ENCODE data around the gene TET3. TPM values are rescaled to one million over a fixed set of nuclear protein-coding genes. Genes with fewer than 3 reads are reported as not detected.
"Not testable (repeated sequence)": the region's sequence is repeated elsewhere in the genome, so short reads cannot be mapped to it uniquely, and the experiment has no call there.

Gene TET3
- 7.4 and 8.5 TPM in 2 replicates for polyA plus RNA-seq (2014; cell fraction: cytosol; rRNA removed)
- polyA plus RNA-seq (2014; cell fraction: nucleus; rRNA removed): 6.7 and 12.0 TPM in 2 replicates

DNA sequence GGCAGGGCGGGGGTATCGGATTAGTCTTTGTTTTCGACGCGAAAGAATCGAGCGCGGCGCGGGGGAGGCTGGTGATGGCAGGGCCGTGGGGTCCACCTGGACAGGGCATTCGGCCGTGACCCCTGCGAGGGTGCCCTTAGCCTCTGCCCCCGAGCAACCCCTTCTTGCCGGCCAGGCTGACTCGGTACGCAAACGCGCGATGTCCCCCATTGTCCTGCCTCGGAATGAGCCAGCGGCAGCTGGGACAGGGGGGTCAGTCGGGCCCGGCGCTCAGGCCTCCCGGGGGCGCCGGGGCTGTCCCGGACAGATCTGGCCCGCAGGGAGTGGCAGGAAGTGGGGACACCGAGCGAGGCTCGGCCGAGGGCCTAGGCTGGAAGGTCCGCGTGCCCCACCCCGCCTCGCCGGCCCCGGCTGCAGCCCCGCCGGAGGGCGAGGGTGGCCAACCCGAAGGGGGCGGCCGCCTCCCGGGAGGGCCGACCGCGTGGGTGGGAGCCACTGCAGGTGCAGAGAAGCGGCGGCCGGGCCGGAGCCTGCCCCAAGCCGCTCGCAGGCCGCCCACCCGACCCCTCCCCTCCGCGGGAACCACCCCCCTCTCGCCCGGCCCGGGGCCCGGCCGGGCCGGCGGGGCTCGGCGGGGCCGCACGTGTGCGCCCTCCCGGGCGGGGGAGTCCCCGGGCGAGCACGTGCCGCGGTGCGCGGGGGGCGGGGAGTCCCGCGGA is at the start of gene TET3:
TET3 (plus strand) TSS at position 708 of the 719 bp plus-strand sequence. CDS start 1,494 bp downstream, outside the sequence.
- no peak for DNase-seq (ENCODE audit: low spot score)

DNA sequence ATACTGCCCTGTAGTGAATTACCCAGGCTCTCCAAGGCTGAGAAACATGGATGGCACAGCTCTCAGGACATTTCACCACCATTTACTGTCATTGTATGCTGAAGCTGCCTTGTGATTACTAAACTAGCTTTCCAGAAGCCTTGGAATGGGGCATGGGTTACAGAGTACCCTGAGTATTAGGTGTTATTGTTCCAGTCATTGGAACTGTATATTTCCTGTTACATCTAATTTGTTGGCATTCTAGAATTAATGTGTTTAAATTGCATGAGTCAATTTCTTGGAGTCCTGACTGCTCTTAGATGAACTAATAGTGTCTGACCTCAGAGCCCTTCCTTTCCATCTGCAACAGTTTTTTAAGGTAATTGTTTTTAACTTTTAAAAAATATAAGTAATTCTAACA is 49.1 kb upstream of the TET3 start:
- no peak for DNase-seq (ENCODE audit: low spot score)

DNA sequence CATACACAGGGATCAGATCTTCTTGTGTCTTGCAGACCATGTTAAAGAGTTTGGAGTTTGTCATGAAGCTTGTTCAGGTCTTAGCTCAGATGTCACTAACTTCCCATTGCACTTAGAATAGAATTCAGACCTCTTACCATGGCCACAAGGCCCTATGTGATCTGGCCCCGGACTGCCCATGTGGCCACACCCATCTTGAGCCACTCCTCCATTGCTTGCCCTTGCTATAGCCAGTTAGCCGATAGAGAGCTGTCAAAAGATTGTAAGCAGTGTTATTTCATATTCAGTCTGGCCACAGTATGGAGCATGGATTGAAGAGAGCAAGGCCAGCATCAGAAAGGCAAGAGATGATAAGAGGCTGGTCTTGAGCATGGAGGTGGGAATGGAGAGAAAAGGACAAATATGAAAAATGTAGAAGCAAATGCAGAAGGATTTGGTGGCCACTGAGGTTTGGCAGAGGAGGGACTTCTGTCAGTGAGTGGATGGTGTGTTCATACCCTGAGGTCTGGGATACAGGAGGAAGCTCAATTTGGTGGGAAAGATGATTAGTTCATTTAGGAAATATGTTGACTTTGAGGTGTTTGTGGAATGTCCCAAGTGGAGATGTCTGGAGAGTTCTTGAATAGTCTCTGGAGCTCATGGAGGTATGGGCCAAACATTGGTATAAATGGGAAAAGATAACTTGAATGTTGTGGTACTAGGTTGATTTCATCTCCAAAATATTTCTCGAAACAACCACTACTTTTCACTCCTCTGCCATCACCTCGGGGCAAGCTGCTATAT is 47.4 kb upstream of the TET3 start:
- DNase-seq (ENCODE audit: low spot score): no peak

DNA sequence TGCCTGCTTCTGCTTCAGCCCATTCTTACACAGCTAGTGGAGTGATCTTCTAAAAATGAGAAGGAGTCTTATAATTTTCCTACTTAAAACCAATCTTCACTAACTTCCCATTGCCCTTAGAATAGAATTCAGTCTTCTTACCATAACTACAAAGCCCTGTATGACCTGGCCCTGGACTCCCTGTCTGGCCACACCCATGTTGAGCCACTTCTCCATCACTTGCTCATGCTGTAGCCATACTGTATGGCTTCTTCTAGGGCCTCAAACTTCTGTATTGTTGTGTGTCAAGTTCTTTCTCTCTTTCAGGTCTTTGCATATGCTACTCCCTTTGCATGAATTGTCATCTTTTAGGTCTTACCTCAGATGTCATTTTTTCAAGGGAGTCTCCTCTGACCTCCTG is 46.8 kb upstream of the TET3 start:
- DNase-seq (ENCODE audit: low spot score): no peak

DNA sequence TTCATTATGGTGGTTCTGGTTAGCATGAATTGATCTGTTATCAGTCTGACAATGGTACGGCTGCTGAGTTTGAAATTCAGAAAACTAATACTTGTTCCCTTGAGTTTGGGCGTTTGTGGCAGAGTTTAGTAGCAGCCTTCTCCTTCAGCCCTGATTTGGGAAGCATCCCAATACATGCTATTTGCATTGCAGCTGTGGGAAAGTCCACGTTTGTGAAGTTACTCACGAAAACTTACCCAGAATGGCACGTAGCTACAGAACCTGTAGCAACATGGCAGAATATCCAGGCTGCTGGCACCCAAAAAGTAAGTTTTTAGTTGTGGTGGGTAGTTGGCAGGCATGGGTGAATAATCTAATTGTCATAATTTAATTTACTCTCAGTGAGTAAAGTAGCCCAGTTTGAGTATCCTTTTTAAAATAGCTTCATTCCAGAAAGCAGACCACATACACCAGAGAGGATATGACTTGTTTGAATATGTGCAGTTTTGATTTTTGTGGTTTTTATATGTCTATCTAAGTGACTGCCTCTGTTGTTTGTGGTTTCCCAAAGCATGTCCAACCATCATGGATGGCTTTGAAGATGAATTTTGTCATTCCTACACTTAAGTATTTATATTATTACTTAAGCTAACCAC is 45.9 kb upstream of the TET3 start:
- no peak for DNase-seq (ENCODE audit: low spot score)

DNA sequence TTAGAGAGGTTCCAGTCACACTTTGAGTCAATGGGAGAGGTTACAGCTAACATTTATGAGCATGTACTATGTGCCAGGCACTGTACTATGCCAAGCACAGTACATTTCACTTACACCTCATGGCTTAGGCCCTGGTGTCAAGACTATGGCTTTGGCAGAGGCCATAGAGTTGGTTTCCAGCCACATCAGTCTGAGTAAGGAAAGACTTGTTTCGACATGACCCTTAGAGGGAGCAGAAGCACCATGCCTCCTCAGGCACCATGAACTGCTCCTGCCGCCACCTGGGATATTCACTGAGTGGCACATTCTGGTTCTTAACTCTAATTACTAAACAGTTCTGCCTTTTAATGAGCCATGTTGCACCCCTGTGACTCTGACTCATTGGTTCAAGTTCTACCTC is 45.3 kb upstream of the TET3 start:
- DNase-seq (ENCODE audit: low spot score): no peak

DNA sequence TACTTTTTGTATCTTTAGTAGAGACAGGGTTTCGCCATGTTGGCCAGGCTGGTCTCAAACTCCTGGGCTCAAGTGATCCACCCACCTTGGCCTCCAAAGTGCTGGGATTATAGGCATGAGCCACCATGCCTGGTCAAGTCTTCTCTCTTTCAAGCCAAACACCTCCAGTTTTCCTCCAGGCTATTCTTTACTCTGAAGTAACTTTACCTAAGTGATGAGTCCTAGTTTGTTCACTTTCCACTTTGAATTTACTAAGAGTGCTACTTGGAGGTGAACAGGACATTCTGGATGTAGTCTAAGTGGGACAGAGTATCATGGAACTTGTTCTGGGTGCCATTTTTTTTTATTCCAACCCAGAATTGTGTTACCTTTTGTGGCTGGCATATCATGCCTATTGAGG is 44.6 kb upstream of the TET3 start:
- DNase-seq (ENCODE audit: low spot score): not testable (repeated sequence)

DNA sequence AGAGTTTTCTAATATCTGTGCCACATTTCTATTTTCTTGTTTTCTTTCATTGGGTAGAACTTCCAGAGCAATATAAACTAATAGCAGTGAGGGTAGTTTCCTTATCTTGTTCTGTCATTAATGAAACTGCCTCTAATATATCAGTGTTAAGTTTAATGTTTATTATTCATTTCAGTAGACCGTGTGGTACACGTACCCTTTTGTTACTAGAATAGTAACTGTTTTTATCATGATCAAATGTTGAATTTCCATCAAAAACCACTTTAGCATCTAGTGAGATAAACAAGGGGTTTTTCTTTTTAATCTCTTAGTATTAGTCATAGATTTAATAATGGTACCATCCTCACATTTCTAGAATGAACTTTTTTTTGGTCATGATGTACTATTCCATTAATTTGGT is 42.0 kb upstream of the TET3 start:
- no peak for DNase-seq (ENCODE audit: low spot score)

DNA sequence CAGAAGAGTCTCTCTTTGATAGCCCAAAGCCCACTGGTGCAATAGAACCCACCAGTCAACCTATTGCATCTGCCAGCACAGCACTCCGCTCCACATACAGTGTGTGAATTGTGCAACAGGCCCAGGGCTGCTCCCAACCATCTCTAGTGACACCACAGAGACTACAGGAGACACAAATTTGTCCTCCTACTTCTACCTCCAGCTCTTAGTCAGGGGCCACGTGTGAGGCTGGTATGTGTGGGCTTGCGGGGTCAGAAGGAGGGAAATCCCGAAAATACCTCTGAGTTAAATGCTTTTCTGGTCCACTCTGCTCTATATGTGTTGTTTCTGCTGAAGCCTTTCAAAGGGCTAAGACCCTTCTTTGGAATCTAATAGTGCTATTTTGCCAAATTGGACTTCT is 40.0 kb upstream of the TET3 start:
- DNase-seq (ENCODE audit: low spot score): no peak

DNA sequence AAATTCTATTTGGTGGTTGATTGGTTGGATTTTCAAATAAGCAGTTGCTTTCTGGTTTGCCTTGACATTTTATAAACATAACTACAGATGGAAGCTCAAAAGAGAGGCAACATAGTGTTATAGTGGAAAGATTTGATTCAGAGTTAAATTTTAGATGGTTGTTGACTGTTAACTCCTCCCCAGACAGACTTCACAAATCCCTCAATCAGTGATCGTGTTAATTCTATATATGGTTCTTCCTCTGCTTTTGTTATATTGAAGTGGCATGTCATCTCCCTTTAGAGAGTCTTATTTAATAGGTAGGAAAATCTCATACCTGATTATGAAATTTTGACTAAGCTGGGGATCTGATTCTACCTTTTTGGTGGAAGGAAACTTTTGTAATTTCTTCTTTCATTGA is 38.5 kb upstream of the TET3 start:
- no peak for DNase-seq (ENCODE audit: low spot score)

DNA sequence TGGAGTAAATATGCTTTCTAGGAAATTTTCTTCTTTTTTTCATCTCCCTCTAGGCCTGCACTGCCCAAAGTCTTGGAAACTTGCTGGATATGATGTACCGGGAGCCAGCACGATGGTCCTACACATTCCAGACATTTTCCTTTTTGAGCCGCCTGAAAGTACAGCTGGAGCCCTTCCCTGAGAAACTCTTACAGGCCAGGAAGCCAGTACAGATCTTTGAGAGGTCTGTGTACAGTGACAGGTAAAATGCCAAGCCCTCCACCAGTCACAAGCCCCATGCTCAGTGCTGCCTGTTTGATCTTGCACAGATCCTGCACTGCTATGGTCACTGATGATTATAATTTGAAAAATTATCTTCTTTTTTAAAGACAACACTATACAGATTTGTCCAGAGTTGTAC is 38.0 kb upstream of the TET3 start:
- DNase-seq (ENCODE audit: low spot score): no peak

DNA sequence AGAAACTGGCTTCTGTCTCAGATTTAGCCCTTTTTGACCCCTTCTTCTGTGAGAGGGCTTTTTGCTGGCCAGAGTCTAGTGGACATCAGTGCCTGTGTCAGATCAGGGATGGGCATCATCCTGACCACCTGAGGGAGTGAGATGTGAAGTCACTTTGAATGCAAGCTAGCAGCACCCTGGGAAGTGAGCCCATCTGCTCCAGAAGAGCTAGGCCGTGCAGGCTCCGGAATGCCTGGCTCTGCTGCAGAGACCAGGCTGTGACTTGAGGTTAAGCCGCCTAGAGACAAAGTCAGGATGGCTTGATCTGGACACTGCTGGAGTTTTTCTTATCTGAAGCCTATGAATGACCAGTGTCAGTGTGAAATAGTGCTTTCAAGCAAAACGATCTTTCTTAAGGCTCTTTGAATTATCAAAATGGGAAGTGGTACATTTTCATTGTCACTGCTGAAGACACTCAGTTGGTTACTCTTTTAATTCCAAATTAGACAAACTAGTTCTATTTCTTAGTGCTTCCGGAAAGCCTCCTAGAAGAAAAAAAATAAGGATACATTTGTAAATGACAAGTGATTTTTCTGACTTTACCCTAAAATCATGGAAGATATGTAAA is 37.2 kb upstream of the TET3 start:
- DNase-seq (ENCODE audit: low spot score): no peak

DNA sequence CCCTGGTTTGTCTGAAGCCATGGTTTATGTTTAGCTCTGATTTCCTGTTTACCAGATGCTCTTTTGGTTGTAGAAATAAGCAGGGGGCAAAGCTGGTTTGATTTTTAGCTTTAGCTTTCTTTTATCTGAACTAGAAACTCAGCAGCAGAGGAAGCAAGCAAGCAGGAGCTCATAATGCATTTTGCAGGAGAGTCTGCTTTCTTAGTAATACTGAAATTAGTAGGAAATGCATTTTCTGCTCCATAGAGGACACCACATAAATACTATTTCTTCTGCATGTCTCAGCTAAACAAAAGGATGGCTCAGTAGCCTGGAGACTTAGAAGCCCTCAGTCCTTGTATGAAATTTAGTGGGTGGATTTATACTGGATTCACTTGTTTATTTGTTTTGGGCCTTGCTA is 34.9 kb upstream of the TET3 start:
- DNase-seq (ENCODE audit: low spot score): no peak

DNA sequence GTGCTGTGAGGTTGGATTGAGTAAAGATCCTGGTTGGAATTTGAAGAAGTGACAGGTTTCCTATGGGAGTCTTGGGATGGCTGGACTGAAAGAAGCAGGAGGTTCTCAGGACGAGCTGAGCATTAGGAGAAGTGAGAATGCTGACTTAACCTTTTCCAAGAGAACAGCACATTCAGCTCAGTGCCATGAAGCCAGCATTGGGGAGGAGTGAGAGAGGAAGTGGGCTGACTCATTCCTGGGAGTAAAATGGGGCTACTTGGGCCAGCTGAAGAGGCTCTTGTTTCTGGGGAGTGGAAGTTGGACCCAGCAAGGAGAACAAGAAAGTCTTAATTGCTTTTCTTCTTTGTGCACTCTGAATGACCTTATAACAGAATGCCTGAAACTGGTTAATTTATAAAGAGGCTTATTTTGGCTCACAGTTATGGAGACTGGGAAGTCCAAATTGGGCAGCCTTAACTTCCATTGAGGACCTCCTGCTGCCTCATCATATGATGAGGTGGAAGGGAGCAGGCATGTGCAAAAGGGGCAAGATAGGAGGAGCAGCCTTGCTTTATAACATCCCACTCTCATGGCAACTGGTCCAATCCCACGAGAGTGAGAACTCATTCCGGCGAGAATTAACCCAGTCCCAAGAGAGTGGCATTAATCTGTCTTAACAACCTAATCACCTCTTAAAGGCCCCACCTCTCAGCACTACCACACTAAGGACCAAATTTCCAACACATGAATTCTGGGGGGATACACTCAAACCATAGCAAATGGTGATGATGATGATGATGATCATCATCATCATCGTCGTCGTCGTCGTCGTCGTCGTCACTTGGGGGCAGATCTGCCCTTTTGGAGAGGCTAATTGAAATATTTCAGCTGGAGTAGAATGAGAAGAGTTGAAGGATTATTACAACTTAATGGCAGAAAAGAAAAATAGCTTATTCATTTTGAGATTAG is 31.9 kb upstream of the TET3 start:
- no peak for DNase-seq (ENCODE audit: low spot score)

DNA sequence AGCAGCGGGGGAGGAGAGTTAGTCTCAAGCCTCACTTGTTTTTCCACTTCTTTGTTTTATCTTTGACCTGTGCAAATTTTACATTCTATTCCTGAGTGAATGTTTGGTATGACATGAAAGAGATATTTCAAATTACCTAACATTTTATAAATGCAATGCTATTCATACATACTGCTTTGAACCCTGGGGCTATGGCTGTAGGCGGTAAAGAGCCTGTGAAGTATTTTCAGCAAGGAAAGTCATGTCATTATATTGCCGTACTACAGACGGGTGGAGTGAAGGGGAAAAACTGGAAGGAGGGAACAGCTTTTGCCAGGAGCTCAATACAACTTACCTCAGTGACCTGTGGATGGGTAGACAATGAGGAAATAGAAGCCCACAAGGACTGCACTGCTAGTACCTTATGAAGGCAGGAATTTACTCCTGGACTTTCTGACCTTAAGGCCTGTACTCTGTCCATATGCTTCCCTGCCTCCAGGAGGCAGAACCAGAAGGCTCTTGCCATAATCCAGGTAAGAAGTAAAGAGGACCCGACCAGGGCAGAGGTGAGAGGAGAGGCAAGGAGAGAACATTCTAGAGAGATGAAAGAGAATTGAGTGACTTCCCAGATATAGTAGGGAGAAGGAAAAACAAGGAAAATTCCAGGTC is 28.4 kb upstream of the TET3 start:
- no peak for DNase-seq (ENCODE audit: low spot score)

DNA sequence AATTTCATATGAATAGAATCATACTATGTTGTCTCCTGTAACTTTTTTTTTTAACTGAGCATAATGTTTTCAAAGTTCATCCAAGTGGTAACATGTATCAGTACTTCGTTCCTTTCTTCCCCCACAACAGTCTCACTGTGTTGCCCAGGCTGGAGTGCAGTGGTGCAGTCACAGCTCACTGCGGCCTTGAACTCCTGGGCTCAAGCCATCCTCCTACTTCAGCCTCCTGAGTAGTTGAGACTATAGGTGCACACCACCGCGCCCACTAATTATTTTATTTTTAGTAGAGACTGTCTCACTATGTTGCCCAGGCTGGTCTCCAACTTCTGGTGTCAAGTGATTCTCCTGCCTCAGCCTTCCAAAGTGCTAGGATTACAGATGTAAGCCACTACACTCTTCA is 23.4 kb upstream of the TET3 start:
- DNase-seq (ENCODE audit: low spot score): no peak

DNA sequence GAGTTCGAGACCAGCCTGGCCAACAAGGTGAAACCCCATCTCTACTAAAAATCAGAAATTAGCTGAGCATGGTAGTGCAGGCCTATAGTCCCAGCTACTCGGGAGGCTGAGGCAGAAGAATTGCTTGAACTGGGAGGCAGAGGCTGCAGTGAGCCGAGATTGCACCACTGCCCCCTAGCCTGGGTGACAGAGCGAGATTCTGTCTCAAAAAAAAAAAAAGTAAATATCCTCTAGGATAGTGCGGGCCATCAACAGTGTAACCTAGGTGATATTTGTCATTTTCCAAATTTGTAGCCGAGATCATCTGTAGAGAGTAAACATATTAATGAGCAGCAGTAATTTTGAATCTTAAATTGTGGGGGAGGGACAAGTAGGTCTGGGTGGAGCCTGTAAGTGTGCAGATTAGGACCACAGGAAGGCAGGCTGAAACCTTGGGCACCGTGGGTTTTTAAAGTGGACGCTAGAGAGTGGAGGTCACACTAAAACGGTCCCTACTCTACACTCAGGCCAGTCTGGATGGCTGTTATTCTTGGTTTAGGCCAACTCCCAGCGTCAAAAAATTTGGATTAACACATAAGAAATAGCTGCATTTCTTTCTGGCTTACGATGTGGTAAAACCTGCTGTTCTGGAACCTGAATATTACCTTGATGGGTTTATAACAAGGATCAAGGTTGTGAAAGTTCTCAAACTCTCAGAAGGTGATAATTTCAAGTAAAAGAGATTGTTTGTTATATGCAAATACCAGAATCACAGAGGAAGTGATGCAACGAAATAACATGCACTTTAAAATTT is 22.7 kb upstream of the TET3 start:
- no peak for DNase-seq (ENCODE audit: low spot score)

DNA sequence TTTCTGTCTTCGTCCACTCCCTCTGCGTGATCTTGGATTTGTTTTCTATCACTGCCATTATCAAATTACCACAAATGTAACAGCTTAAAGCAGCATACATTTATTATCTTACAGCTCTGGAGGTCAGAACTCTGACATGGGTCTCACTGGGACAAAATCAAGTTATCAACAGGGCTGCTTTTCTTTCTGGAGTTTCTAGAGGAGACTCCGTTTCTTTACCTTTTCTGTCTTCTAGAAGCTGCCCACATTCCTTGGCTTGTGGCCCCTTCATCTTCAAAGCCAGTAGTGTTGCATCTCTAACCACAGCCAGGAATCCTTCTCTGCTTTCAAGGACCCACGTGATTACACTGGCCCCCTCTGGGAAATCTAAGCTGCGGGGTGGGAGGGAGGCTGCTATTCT is 21.9 kb upstream of the TET3 start:
- DNase-seq (ENCODE audit: low spot score): no peak

DNA sequence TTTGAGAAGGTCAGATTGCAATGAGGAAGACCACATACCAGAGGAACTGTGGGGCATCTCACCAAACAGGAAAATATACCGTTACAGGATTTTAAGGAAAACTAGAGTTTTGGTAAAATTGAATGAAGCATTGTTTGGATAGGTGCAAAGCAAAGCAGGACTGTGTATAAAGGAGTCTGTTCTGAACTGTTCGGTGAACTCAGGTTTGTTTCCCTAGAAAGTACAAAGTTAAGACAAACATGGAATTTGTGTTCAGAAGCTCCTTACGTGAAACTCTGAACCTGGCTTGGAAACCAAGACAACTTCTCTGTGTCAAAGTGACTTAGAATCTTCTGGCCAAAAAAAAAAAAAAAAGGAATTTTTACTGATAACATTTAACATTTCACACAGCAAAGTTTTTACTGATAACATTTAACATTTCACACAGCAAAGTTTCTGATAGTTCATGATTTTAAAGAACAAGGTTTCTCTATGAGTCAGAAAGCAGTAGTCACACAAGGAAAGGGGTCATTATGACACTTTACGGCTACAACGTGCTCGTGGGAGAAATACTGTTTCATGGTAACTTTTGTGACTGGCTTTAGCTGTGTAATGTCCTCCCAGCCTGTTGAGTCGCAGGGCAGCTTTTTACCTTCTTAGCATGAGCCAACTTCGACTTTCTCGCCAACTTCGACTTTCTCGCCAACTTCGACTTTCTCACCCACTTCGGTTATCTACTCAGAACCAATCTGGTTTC is 21.2 kb upstream of the TET3 start:
- no peak for DNase-seq (ENCODE audit: low spot score)

Data from SK-N-DZ (cell line).